ENCODE data around the gene MEGF10.

Gene MEGF10

GRCh38 chr5:127373858-127374491 is 83.4 kb downstream of the MEGF10 start:
- peak; percentile 33 to 39 (median 35) for DNase-seq

DNA sequence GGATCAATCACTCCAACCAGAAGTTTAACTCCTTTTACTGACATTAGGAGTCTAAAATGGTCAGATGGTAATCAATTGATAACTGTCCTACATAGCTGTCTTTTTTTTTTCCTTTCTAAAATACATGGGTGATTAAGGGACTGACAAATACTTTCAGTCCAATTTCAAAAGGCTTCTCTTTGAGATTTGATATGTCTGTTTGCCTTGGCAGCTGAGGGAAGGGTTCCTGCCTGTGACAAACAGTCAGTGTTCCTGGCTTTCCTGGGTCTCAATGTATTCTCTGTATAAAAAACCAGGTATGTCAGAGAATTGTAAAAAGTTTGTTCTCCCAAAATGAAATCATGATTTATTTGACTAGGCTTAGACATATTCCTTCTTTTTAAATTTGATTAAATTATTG is 84.5 kb downstream of the MEGF10 start:
- no peak for DNase-seq

DNA sequence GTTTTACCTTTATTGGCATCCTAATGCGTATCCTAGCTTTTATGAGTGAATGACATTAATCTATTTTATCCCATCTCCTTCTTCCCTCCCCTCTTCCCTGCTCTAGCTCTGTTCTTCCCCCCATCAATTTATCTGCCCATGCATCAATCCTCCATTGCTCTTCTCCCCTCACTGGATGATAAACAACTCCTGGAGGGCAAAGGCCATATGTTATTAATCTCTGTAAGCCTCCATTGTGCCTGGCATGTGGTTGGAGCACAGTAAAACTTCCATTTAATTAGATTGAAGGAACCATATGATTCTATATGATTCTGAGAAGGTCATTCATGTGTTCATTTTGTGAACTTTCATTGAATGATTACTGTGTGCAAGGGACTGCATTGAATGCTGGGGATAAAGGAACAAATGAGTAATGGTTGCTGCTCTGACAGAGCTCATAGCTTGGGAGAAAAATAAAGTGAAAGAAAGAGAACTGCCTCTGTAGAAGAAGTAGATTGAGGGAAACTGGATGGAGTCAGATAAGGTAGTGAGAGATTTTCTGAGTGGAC is 85.0 kb downstream of the MEGF10 start:
- no peak for DNase-seq

DNA sequence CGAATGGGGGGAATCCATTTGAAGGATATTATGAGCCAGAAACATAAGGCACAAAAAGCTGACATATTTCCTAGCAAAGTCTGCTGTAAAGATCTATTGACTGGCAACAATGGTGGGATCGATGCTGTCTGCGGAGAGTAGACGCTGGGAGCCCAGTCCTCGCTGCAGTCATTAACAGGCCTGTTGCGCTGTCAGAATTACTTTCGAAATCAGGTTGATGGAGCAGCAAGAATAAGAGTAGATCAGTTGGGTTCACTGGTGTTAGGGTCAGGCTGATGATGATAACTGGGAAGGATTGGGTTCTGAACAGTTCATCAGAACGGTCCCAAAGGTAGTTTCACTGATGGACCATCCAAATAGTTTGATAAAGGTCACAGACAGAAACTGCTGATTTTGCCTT is 87.1 kb downstream of the MEGF10 start:
- DNase-seq, result no peak

DNA sequence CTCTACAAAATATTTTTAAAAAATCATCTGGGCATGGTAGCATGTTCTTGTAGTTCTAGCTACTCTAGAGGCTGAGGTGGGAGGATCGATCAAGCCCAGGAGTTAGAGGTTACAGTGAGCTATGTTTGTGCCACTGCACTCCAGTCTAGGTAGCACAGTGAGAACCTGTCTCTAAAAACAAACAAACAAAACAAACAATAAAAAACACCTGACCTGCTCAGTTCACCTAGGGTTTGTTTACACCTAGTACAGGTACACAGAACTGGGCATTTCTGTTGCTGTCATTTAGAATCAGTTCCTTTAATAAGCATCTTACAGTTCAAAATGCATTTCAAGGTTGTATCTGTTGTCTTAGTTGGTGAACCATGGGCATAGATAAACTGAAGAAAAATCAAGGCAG is 95.3 kb downstream of the MEGF10 start:
- DNase-seq, result no peak

- DNase-seq, result peak in 1 of 3 donors; percentile 5
These were observed 96.0 kb downstream of the MEGF10 start for GRCh38 chr5:127386557-127386956.

DNA sequence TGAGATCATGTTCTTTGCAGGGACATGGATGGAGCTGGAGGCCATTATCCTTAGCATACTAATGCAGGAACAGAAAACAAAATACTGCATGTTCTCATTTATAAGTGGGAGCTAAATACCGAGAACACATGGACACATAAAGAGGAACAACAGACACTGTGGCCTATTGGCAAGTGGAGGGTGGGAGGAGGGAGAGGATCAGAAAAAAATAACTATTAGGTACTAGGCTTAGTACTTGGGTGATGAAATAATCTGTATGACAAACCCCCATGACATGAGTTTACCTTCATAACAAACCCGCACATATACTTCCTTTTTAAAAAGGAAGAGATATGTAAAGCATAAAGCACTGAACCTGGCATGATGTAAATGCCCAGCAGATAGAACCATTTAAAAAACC is 99.0 kb downstream of the MEGF10 start:
- peak; percentile 28 to 40 (median 31) for DNase-seq

DNA sequence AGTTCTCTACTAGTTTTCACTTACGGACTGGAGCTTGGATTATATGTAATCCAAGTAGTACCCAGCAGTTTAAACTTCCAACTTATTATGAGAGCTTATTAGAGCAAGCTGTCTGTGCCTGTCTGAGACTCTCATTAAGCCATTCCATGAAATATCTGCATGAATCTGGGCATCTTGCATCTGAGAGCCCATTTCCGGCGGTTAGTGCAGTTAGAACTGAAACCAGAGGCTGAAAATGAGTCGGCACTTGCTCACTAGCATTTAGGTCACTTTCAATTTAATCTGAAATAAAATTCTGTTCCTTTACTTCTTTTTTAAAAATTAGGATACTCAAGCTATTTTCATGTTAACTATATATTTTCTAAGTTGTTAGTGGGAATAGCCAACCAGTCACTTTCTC is 102.2 kb downstream of the MEGF10 start:
- peak in 2 of 3 donors; percentile 12 for DNase-seq

- DNase-seq, result no peak
These were observed 106.0 kb downstream of the MEGF10 start for GRCh38 chr5:127396490-127397155.

DNA sequence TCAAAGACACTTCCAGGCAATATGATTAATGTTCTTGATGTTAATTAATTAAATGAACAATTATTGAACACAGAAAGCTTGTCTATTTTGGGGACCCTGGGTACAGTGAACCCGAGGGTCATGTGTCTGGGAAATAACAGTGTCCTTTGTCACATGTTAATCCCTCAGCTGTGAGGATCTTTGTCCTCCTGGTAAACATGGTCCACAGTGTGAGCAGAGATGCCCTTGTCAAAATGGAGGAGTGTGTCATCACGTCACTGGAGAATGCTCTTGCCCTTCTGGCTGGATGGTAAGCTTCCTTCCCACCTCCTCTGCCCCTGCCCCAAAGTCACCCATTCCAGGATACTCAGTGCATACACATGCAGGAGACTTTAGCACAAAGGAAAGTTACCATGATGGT is 107.9 kb downstream of the MEGF10 start:
- no peak for DNase-seq

- no peak for DNase-seq
These were observed 108.5 kb downstream of the MEGF10 start for GRCh38 chr5:127399068-127399467.

GRCh38 chr5:127400539-127400938 is 109.9 kb downstream of the MEGF10 start:
- DNase-seq, result no peak

- DNase-seq, result no peak
These were observed 110.5 kb downstream of the MEGF10 start for GRCh38 chr5:127400946-127401670.

DNA sequence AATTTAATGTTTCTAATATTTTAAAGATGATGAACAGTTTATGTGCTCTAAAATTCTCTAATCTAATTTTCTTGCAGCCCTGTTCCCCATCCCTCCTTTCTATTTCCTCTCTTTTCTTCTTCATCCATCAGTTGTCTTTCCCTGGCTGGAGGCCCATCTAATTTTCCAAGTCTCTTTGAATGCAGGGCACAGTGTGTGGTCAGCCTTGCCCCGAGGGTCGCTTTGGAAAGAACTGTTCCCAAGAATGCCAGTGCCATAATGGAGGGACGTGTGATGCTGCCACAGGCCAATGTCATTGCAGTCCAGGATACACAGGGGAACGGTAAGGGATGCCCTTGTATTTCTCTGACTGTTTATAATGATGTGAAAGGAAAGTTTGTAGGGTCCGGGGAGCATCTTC is 111.8 kb downstream of the MEGF10 start:
- DNase-seq, result no peak

GRCh38 chr5:127404190-127404589 is 113.6 kb downstream of the MEGF10 start:
- no peak for DNase-seq

DNA sequence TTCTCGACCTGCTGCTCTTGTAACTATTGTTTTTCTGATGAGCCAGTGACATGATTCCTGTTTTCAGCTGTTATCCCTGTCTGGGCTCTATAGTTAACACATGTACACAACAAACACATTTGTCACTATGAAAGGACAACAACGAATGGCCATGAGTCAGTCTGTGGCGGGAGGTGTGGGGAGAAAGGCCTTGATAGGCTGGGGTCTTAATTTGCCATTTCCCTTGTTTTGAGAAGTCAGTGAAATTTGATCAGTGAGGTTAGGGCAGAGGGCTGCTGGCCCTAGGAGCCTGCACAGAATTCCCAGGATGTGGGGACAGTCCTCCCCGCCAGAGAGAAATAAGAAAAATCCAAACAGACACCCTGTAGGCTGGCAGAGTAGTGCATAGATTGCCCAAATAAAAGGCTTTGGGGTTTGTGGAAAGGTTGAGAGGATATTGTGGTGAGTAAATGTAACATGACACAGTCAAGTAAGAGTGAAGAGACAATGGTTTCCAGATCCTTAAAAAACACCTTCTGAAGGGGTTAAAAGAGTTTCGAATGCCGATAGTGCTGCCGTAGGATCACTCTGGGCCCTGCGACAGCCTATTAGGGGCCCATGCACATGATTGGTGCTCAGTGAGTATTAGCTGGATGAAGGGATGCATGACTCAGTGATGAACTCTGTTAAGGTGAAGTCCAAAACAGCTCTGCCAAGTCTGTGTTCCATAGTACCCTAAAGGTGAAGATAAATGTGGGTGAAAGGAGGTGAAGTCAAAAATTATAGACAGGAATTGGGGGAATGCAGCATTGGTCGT is 115.9 kb downstream of the MEGF10 start:
- no peak for DNase-seq

DNA sequence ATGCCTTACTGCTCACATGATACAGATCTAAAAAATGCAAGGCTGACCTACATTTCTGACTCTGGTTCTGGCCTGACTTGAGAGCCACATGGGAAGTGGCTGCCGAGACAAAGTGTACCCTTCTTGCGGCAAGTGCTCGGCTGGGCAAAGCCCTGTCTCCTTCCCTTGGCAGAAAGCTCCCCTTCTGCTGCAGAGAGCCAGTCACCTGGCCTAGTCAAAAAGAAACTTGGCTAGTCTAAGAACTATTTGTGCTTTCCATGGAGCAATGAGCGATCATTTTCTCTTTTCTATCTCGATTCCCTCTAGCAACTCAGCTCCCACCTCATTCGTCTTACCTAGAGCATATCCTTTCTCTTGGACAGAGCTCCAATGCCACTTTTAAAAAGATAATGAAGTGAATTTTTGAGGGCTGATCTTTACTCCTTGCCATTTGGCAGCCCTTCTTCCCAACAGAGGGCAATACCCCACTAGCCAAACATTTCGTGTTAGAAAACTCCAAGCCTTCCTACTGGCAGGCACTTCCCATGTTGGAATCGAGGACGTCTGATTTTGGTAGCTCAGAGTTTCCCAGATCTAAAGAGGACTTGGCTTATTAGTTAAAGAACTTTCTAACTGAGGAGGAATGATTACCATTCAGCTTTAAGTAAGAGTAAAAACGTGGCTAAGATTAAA is 118.8 kb downstream of the MEGF10 start:
- no peak for DNase-seq

DNA sequence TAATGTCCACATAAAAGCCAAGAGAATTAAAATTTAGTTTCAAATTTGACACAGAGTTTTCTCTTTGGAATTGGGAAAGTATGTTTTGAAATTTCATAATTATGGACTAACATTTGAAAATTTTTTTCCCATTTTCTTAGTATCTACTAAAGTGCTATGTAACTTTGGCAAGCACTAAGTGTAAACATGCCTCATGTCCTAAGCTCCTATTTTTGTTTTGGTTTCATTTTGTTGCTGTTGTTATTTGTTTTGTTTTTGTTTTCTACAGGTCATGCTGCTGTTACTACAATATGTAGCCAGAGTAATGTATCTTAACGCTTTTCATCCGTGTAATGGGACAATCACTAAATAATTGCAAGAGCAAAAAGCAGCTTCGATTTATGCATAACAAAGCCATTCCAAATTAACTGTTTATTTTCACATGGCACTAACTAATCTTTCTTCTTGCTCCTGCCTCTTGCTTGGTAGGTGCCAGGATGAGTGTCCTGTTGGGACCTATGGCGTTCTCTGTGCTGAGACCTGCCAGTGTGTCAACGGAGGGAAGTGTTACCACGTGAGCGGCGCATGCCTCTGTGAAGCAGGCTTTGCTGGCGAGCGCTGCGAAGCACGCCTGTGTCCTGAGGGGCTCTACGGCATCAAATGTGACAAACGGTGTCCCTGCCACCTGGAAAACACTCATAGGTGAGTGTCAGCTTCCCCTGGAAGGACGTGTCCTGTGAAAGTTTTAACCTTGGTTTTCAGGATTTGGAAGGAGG is 119.5 kb downstream of the MEGF10 start:
- no peak for DNase-seq

DNA sequence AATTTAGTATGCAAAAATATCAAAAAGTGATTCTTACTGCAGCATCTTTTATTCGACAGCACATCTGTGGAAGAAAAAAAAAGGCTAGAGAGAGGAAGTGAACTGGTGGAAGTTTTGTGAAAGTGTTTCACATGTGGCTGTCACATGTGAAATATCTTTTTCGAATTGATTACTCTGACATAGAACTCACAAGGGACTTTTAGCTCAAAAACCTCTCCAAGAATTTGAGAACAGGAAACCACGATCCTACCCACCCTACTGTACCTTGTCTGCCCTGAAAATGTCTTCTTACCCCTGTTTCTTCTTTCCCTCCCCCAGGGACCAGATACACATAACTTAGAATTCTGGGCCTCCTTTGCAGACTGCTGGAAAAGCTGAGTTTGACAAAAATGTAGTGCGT is 120.4 kb downstream of the MEGF10 start:
- no peak for DNase-seq

DNA sequence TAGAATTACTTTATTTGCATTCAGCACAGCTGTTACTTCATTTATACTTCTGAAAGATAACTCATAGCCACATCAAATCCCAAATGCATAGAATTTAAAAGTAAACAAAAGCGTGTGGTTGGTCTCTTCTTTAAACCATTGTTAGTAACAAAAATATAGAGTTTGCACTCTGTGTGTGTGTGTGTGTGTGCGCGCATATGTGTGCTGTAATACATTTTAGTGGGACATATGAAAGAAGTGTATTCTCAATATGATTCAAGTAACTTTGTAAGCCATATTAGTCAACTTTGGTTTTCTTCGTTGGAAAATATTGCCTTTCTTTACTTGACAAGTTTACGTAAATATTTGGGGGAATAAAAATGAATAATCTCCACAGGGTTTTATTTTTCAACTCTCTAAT is 120.8 kb downstream of the MEGF10 start:
- no peak for DNase-seq

DNA sequence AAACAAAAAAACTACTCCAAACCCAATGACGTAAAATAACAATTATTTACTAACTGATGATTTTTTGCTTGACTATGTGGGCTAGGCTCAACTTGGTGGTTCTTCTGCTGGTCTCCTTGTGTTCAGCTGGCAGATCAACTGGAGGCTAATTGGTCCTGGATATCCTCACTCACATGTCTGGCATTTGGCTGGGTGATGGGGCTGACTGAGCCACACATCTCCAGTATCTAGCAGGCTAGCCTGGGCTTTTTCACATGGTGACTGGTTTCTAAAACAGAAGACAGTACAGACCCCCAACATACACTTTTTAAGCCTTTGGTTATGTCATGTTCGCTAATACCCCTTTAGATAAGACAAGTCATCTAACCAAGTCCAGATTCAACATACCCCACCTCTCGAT is 122.1 kb downstream of the MEGF10 start:
- DNase-seq, result no peak

DNA sequence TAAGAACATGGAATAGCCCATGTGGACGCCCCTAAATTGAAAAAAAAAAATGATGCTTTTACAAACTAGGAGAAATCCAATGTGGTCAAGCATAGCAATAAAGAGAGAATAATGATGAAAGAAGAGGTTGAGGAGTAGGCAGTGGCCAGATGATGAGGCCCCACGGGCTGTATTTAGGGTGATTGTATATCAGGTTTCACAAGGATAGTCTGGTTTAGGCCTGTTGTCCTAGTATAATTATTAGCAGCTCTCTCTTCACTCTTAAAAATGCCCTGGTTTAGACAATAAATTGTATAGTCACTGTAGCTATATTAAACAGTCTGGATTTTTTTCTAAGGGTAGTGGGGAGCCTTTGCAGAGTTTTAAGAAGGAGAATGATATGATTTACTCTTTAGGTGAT is 124.4 kb downstream of the MEGF10 start:
- no peak for DNase-seq

Data from suppressor macrophage treated with lipopolysaccharide for 1 hour (primary cell).